ENCODE results near the gene EIF3CL.
"Not testable (repeated sequence)": the region's sequence is repeated elsewhere in the genome, so short reads cannot be mapped to it uniquely, and the experiment has no call there.

EIF3CL gene, protein sequence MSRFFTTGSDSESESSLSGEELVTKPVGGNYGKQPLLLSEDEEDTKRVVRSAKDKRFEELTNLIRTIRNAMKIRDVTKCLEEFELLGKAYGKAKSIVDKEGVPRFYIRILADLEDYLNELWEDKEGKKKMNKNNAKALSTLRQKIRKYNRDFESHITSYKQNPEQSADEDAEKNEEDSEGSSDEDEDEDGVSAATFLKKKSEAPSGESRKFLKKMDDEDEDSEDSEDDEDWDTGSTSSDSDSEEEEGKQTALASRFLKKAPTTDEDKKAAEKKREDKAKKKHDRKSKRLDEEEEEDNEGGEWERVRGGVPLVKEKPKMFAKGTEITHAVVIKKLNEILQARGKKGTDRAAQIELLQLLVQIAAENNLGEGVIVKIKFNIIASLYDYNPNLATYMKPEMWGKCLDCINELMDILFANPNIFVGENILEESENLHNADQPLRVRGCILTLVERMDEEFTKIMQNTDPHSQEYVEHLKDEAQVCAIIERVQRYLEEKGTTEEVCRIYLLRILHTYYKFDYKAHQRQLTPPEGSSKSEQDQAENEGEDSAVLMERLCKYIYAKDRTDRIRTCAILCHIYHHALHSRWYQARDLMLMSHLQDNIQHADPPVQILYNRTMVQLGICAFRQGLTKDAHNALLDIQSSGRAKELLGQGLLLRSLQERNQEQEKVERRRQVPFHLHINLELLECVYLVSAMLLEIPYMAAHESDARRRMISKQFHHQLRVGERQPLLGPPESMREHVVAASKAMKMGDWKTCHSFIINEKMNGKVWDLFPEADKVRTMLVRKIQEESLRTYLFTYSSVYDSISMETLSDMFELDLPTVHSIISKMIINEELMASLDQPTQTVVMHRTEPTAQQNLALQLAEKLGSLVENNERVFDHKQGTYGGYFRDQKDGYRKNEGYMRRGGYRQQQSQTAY

DNA sequence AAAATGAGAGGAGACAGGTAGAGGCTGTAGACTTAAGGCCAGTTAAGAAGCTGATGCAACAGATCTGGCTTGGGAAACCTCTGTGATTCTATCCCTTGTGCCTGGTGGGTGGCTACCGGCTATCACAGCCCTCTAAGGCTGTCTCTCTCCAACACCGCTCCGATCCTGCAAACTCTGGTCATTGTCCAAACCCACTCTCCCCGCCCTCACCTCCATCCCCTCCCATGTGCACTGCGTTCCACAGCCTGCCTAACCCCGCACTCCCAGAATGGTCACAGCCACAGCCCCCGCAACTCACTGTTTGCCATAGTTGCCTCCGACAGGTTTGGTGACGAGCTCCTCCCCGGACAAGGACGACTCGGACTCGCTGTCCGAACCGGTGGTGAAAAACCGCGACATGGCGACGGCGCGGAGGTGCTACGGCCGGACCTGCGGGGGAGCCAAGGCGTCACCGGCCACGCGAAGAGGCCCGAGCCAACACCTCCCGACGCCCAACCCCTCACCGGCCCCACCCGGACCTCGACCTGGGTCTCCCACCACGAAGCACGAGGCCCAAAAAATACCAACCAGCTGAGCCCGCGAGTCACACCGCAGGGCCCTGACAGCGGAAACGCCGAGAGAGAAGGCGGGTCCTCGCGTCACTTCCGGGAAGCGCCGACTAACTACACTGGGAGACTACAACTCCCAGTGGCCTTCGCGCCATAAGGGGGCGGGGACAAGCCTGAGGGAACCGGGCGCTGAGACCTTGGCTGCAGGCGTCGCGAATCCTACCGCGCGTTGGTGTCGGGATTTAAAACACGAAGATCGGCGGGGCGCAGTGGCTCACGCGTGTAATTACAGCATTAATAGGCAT lies at the start of gene EIF3CL:
Gene EIF3CL, minus strand, starts transcription at position 622 of the 853 bp plus-strand sequence. Its CDS starts 223 bp downstream, at position 399.
- not testable (repeated sequence) for DNase-seq

DNA sequence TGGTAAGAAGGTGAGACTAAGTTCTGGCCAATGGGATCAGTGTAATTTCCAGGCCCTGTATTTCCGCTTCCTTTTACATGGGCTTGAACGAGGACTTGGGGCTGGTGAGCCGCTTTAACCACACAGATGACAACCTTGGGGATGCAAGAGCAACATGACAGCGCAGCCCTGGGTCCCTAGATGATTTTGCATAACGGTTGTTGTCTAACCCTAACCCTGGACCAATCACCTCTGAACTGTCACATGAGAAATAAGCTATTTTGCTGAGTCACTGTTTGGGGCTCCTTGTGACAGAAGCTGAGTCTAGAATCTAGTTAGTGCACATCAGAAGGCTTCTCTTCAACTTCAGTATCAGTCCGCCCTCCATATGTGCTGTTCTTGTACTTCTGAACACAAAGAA lies 43.4 kb upstream of the EIF3CL start:
- DNase-seq: not testable (repeated sequence)

DNA sequence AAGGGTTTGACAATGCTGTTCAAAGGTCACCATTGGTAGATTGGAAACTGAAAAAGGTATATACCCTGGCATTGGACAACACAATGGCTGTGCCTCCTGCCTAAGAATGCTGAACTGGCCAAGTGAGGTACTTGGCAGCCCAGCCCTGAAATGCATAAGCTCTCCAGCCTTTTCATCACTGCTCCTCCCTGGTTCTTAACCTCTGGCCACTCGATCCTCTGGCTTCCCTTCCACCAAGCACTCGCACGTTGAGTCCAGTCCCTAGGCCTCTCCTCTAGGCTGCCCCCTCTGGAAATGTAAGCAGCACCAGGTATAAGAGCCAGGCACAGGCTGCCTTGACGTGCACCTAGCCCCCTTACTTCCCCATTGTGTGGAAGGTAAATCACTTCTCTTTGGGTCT lies 42.7 kb upstream of the EIF3CL start:
- DNase-seq: not testable (repeated sequence)

DNA sequence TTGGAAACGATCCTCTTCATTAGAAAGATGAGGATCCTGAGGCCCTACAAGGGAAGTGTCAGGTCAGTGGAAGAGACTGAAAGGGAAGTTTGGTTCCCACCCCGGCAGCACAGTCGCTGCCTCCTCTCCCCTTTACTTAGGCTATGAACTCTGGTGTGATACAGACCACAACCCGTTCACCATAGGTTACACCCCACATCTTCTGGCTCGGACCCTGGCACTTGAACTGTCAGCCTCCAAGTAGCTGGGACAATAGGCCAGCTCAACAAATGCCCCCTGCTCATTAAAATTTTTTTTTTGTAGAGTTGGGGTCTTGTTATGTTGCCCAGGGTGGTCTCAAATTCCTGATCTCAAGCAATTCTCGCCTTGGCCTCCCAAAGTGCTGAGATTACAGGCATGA lies 40.3 kb upstream of the EIF3CL start:
- not testable (repeated sequence) for DNase-seq

DNA sequence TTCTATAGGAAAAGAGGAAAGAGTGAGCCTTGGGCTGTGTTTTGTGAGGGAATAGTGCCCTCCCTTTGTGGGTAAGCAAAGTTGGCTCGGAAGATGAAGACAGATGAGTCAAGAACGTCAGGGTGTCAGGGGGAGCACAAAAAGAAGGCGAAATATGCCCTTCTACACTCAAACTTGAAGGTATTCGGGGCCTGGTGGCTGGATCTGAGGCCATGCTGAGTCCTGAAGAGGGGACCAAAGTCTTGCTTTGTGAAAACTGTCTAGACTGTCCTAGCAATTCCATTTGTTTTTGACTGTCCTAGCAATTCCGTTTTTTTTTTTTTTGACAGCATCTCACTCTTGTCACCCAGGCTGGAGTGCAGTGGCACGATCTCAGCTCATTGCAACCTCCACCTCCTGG lies 35.3 kb upstream of the EIF3CL start:
- DNase-seq: not testable (repeated sequence)

DNA sequence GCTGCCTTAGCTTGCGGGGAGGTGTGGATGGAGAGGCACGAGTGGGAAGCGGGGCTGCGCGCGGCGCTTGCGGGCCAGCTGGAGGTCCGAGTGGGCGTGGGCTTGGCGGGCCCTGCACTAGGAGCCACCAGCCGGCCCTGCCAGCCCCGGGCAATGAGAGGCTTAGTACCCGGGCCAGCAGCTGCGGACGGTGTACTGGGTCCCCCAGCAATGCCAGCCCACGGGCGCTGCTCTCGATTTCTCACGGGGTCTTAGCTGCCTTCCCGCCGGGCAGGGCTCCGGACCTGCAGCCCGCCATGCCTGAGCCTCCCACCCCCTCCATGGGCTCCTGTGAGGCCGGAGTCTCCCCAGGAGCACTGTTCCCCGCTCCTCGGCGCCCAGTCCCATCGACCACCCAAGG lies 31.7 kb upstream of the EIF3CL start:
- DNase-seq: not testable (repeated sequence)

DNA sequence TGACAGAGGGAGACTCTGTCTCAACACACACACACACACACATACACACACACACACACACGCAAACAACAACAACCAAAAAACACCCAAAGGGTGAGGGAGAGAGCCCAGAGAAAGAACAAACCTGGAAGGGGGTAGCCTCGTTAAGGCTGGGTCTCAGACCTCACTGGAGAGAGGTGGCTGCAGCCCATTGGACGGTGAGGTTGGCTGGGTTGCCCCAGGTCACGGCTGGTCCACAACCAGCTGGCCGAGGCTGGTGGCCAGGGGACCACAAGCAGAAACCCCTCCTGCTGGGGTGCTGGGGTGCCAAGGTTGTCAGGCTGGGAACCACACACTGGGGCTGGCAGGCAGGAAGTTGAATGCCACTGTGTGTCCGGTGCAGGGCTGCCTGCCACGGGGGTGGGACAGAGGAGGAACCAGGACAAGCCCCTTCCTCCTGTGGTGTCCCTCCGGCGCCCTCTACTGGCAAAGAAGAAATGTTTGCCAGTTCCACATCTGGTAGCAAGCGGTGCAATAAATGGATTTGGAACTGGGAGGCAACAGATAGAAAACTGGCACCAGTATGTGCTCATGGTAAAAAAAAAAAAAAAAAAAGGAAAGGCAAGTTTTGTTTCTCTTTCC lies 22.5 kb upstream of the EIF3CL start:
- DNase-seq: not testable (repeated sequence)

DNA sequence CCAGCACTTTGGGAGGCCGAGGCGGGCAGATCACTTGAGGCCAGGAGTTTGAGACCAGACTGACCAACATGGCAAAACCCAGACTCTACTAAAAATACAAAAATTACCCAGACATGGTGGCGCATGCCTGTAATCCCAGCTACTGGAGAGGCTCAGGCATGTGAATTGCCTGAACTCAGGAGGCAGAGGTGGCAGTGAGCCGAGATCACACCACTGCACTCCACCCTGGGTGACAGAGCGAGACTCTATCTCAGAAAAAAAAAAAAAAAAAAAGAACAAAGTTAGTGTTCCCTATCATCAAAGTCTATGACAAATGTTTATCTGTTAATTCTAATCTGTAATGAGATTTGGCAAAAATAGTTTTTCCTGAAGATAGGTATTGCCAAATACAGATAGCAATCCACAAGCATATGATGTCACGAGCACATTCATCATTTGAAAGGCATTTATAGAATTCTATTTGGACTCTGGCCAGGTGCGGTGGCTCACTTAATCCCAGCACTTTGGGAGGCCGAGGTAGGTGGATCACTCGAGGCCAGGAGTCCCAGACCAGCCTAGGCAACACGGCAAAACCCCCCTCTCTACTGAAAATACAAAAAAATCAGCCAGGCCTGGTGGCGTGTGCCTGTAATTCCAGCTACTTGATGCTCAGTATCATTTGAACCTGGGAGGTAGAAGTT lies 17.6 kb upstream of the EIF3CL start:
- not testable (repeated sequence) for DNase-seq

DNA sequence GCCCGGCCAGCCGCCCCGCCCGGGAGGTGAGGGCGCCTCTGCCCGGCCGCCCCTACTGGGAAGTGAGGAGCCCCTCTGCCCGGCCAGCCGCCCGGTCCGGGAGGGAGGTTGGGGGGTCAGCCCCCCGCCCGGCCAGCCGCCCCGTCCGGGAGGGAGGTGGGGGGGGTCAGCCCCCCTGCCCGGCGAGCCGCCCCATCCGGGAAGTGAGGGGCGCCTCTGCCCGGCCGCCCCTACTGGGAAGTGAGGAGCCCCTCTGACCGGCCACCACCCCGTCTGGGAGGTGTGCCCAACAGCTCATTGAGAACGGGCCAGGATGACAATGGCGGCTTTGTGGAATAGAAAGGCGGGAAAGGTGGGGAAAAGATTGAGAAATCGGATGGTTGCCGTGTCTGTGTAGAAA lies 13.4 kb upstream of the EIF3CL start:
- not testable (repeated sequence) for DNase-seq

DNA sequence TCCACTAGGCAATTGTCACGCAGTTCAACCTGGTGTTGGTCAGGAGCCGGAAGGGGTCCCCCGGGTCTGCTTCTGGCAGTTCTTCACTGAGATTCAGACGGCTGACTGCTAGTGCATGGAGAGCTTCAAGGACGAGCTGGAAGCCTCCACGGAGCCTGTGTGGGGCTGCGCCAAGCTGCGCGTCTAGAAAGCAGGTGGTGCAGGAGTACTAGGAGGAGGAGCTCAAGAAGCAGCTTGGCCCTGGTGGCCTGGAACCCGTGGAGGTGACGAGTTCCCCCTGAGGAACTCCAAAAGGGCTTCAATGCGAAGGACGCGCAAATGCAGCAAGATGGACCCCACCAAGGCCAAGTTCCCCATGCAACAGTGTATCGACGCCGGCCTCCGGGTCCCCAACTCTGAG lies 10.9 kb upstream of the EIF3CL start:
- not testable (repeated sequence) for DNase-seq

DNA sequence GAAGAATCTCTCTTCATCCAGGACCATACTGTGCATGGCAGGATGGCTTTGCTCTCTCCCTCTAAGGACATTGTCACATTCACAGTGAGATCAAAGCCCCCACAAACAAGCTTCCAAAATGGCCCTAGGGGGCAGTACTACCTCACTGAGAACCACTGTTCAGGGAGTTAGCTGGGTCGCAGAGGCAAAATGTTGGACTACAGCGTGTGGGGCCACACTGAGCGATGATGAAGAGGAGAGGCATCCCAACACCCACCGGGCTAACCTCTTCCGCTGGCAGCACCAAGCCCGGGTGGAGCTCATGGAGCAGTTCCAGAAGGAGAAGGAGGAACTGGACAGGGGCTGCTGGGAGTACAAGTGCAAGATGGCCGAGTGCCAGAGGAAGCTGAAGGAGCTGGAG lies 9.9 kb upstream of the EIF3CL start:
- DNase-seq: not testable (repeated sequence)

DNA sequence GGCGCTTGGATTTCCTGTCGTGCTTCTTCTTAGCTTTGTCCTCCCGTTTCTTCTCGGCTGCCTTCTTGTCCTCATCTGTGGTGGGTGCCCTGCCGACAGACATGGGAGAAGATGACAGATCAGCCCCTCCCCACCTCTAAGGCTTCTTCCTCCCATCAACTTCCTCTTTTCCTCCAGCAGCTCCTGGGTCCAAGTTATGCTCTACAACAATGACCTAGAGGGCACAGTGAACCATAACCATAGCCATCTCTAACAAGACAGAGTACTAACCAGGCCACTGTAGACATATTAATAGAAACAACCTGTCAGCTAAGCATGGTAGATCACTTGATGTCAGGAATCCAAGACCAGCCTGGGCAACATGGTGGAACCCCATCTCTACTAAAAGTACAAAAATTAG lies 11.6 kb downstream of the EIF3CL start:
- not testable (repeated sequence) for DNase-seq

DNA sequence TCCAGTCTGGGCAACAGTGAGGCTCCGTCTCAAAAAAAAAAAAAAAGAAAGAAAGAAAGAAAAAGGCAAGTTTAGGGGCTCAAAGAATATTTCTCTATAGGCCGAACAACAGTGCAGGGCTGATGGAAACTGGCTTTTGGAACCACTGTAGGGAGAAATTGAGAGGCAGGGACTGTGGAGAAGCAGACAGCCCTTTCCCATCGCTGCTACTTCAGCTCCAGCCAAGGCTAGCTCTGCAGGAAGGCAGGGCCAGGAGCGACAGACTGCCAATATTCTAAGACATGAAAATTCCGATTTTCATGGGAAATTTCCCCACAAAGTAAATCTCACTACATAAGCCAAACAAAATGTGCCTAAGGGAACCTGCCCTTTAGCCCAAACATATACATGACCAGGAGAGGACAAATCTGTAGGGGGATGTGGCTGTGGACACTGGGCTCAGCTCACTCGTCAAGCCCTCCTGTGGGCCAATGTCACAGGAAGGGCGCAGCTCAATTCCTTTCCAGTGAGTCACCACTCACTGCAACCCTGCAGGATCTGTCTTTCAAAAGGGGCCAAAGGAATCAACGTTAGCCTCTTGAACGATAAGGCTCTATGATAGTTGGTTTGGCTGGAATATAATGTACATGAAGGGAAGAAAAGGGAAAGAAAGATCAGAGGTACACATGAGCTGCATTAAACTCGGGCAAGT lies 21.3 kb downstream of the EIF3CL start:
- not testable (repeated sequence) for DNase-seq

DNA sequence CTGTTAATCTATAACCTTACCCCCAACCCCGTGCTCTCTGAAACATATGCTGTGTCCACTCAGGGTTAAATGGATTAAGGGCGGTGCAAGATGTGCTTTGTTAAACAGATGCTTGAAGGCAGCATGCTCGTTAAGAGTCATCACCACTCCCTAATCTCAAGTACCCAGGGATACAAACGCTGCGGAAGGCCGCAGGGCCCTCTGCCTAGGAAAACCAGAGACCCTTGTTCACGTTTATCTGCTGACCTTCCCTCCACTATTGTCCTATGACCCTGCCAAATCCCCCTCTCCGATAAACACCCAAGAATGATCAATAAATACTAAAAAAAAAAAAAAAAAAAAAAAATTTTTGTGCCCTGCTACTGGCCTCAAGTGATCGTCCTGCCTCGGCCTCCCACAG lies 25.8 kb downstream of the EIF3CL start:
- not testable (repeated sequence) for DNase-seq

DNA sequence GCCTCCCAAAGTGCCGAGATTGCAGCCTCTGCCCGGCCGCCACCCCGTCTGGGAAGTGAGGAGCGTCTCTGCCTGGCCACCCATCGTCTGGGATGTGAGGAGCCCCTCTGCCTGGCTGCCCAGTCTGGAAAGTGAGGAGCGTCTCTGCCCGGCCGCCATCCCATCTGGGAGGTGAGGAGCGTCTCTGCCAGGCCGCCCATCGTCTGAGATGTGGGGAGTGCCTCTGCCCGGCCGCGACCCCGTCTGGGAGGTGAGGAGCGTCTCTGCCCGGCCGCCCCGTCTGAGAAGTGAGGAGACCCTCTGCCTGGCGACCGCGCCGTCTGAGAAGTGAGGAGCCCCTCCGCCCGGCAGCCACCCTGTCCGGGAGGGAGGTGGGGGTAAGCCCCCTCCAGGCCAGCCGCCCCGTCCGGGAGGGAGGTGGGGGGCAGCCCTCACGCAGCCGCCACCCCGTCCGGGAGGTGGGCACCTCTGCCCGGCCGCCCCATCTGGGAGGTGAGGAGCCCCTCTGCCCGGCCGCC lies 26.5 kb downstream of the EIF3CL start:
- not testable (repeated sequence) for DNase-seq

DNA sequence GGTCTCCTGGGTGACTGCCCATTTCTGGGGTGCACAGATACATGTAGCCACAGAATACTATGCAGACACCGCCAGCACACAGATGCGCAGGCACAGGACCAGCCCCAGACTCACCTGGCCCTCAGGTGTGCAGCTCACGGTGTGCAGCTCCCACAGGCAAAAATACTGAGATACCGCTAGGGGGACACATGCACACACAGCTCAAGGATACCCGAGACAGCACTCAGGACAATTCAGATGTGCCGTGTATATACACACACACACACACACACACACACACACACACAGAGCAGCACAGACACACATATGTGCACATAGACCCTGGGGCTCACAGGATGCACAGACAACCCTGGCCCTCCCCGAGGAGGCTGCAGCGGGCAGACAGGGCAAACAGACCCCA lies 28.5 kb downstream of the EIF3CL start:
- not testable (repeated sequence) for DNase-seq

DNA sequence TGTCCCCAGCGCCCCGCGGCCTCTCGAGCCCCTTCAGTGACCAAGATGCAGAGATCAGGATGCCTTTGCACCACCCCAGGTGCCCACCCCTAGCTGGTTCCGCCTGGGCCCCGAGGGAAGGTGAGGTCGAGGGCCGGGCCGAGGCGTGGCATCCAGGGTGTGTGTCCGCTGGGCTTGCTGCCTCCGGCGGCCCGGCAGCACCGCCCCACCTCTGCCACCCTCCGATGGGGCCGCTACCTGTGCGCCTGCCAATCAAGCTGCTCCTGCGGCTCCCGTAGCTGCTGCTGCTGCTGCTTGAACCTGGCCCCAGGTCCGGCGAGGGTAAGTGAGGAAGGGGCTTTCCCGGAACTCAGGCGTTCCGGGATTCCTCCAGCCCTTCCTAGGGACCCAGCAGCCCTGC lies 29.4 kb downstream of the EIF3CL start:
- not testable (repeated sequence) for DNase-seq

DNA sequence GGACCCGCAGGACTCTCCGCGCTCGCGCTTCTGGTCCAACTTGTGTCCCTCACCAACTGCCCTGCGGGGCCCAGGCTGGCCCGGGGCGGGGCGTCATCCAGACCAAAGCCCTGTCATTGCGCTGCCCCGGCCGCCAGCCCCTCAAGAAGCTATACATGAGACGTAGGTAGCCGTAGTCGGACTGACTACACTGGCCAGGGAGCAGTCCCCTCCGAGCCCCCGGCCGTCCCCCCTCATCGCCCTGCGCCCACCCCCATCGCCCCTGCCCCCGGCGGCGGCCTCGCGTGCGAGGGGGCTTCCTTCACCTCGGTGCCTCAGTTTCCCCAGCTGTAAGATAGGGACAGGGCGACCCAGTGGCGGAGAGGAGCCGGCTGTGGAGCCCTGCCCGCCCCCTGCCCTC lies 35.7 kb downstream of the EIF3CL start:
- DNase-seq: not testable (repeated sequence)

DNA sequence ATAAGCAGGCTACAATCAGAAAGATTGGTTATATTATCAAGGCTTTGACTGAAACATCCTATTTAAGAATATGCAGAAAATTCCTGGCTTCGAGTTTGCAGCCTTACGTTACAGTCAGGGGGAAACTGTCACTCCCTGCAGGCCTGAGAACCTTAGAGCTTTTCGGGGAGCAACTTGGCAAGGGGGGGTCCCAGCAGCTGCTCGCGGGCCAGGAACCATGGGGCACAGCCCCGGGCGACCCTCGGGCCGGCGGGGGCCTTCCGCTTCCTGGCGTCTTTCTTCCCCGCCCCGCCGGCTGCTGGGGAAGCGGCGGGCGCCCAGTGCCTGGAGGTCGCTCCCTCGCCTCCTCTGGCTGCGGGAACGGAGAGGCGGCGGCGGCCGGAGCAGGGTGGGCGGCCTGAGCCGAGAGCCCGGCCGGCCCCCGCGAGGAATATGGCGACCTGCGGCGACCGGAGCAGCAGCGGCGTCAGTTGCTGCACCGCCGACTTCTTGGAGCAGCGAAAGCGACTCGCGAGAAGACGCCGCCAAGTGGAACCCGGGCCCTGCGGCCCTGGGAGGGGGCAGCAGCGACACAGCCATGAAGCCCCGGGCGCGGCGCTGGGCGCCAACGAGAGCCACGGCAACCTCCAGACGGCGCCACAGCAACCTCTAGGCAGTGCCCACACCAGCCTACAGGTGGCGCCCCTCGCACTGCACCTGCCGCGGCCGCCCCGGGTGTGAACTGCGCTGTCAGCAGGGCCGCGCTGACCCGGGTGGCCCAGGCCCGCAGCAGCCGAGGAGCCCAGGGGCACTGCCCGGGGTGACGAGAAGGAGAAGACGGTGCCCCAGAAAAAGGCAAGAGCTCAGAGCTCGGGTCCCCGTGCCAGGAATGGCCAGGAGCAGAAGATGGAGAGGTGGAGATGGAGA lies 39.1 kb downstream of the EIF3CL start:
- DNase-seq: not testable (repeated sequence)

DNA sequence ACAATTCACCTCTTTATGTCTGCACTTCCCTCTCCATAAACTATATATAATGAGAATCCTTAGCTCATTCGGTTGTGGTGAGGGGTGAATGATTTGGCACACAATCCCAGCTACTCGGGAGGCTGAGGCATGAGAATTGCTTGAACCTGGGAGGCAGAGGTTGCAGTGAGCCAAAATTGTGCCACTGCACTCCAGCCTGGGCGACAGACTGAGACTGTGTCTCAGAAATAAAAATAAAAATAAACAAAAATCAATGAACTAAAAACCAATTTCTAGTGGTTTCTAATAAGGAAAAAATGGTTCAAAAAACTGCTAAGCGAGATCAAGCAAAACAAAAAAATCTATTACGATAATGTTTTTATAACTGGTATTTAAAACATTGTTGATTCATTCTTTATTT lies 40.2 kb downstream of the EIF3CL start, which contains the start of gene NPIPB6:
Gene NPIPB6, minus strand, starts transcription at position 101 of the 400 bp plus-strand sequence. CDS start 686 bp downstream, outside the sequence.
- not testable (repeated sequence) for DNase-seq
